HL-60/S4 (cell line): Measurements from ENCODE around the gene MAPKAP1.

ENCODE experiments used
- in situ Hi-C: fragments of 300-500 bp; cut with MboI; formaldehyde crosslinking; loops from 2 replicates; pipeline ENCODE4 v1.14.3; 2022; ENCODE audit warnings: low sequenced_read_pairs

The MAPKAP1 gene

DNA sequence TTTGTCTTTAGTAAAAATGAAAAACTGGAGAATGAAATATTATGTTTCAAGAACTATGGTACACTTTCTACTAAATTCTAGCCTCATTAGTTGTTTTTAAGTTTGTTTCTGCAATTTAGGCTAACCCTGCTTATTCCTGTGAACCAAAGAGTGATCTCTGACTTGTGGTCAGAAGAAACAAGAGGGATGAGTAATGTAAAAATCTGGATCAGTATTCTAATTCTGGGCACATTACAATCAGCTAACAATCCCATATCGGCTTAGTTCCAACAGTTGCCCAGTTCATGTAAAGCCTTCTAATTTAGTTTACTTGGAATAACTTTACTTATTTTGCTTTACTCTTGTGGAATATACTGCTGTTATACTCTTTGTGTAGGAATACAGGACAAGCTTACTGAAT lies 134.5 kb downstream of the MAPKAP1 start:
- in situ Hi-C loops = loop anchor here (25.0 kb wide), 2 partner anchors 665 to 915 kb away; no protein-coding TSS in a partner anchor

DNA sequence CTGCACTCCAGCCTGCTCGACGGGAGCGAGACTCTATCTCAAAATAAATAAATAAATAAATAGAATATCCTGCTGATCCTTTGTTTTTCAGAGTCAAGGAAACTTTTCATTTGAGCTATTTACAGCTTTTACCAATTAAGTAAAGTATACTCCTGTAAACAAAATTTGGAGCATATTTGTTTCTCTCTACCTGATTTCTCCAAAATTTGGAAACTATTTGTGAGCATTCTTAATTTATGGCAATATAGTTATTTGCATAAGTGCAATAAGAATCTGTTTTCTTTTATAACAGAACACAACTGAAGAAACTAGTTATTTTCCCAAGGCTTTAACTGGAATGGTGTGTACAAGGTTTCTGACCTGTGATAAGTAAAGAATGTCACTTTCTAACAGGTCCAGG lies 135.2 kb downstream of the MAPKAP1 start:
- in situ Hi-C loops = loop anchor here (25.0 kb wide), 2 partner anchors 665 to 915 kb away; no protein-coding TSS in a partner anchor

DNA sequence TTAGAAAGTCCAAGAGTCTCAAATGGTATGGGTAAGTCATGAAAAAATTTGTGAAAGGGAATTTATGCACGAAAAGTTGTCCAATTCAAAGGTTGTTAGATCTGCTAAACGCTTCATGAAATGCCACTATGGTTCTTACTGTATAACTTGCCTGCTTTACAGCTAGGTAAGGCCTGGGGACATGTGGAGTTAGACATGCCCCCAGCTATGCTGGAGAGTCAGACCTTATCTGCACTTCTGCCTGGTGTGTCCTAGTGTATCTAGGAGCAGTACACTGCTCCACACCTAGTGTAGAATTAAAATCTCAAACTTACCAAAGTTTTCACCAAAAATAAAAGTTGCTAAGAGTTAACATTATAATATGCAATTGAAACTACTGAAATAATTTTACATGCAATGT lies 136.8 kb downstream of the MAPKAP1 start:
- in situ Hi-C loops = loop anchor here (25.0 kb wide), 2 partner anchors 667 to 917 kb away; no protein-coding TSS in a partner anchor

DNA sequence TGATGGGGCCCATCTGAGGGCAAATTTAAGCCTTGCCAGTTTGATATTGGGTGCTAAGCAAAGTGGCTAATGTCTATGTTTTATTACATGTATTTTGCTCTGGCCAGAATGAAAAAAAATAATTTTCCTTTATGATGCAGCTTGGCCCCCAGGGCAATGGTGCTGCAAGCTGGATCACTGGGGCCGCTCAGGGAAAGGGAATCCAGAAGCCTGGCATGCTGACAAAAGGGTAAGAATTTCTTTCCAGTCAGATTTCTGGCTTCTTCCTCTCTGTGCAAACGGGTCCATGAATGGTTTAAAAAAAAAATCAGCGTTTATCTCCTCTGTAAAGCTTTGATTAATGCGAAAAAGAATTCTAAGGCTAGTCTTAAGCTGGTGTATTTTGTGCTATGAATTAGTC lies 138.4 kb downstream of the MAPKAP1 start:
- in situ Hi-C loops = loop anchor here (10.0 to 25.0 kb wide), 3 partner anchors 64 to 919 kb away; no protein-coding TSS in a partner anchor

DNA sequence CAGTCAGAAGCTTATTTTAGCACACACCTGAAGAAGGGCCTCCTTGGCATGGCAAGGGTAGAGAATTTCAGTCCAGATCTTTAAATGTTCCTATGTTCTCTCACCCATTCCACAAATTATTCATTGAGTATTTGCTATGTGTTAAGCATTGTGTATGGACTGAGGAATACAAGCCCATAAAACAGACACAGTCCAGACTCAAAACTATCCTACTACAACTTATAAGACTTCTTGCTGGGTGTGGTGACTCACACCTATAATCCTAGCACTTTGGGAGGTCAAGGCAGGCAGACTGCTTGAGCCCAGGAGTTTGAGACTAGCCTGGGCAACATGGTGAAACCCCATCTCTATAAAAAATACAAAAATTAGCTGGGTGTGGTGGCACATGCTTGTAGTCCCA lies 141.0 kb downstream of the MAPKAP1 start:
- in situ Hi-C loops = loop anchor here (10.0 to 25.0 kb wide), 3 partner anchors 61 to 921 kb away; no protein-coding TSS in a partner anchor

DNA sequence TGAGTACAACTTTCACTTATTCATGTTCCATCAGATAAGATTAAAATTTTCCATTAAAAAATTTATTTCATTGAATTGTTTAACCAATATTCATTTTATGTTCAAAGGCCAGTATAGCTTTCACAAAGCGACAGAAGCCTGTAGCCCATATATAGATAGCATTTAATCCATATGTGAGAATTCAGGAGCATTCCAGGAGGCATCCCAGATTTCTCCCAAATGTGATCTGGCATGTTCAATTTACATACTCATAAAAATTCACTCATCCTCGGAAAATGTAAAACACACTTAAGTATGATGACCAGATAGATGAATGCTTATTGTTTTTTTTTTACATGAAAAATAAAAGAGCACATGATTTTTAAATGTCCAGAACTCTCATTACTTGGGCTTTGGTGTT lies 141.9 kb downstream of the MAPKAP1 start:
- in situ Hi-C loops = loop anchor here (10.0 to 25.0 kb wide), 3 partner anchors 60 to 922 kb away; no protein-coding TSS in a partner anchor

DNA sequence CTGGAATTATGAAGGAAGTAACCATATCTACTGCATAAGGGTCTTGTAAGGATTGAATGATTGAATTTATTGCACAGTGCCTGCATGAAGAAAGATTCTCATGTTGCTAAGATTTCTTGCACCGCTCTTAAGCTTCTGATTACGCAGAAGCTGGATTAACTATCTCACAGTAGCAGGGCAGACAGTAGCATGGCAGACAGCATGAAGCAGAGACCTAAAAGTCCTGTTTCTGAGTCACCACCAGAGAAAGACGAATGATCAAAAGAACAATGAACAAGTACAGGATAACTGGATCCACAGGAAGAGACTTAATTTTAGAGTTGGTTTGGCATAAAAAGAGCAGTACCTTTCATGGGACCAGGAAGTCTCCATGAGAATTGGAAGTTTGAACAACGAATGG lies 142.4 kb downstream of the MAPKAP1 start:
- in situ Hi-C loops = loop anchor here (10.0 to 25.0 kb wide), 3 partner anchors 60 to 923 kb away; no protein-coding TSS in a partner anchor

DNA sequence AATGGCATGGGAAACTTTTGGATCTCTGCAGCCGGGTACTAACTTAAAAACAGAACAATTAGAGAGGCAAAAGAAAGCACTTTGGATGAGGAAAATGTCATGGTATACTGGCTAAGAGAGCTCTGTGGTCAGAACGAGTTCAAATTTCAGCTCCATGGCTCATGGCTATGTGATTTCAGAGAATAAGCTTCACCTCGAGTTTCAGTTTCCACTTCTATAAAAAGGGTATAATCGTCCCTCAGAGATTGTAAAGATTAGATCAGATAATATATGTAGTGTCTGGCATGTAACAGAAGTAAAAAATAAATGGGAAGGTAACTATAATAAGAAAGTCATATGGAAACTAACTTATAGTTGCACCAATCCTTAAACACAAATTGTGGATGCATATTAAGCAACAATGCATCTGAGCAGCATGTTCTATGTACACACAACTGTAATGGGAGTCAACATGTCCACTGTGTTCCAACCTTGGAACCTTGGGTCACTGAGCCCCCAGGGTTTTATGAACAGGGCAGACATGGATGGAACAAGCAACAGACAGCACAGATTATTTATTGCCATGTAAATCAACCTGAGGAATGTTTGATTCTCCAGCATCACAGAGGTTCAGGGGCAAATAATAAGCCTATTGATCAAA lies 145.4 kb downstream of the MAPKAP1 start:
- in situ Hi-C loops = loop anchor here (10.0 to 25.0 kb wide), 3 partner anchors 57 to 926 kb away; no protein-coding TSS in a partner anchor

DNA sequence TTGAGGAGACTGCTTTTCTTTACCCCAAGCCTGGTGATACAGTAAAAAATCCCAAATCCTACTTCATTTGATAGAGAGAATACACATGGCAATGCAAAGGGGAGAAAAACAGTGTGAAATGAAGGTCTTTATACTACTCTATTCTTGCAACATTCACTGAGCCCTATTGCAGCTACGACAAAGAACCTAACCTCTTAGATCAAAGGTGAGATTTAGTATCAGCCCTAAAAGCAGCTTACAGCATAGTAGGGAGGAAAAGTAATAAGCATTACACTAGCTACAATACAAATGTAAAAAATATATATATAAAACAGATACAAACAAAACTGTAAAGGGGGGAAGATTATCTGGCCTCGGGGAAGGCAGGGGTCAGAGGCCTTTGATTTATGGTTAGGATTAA lies 147.1 kb downstream of the MAPKAP1 start:
- in situ Hi-C loops = loop anchor here (10.0 to 25.0 kb wide), 3 partner anchors 55 to 927 kb away; no protein-coding TSS in a partner anchor

DNA sequence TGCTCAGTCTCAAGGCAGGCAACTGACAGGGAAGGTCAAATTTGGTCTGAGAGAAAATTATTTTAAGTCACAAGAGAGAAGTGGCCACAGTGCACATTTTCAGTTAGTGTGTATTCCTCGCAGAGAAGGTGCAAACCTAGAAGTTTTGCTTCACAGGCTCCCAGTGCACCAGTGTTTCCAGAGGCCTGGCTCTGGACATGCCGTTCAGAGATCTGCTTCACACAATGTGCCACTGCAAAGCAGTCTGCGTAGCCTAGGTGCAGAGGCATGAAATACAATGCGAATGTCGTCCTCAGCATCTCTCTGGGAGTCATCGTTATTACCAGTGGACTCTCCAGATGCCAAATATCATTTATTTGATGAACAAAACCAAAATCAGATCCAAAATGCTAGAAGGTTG lies 147.8 kb downstream of the MAPKAP1 start:
- in situ Hi-C loops = loop anchor here (25.0 kb wide), 2 partner anchors 678 to 928 kb away; no protein-coding TSS in a partner anchor

DNA sequence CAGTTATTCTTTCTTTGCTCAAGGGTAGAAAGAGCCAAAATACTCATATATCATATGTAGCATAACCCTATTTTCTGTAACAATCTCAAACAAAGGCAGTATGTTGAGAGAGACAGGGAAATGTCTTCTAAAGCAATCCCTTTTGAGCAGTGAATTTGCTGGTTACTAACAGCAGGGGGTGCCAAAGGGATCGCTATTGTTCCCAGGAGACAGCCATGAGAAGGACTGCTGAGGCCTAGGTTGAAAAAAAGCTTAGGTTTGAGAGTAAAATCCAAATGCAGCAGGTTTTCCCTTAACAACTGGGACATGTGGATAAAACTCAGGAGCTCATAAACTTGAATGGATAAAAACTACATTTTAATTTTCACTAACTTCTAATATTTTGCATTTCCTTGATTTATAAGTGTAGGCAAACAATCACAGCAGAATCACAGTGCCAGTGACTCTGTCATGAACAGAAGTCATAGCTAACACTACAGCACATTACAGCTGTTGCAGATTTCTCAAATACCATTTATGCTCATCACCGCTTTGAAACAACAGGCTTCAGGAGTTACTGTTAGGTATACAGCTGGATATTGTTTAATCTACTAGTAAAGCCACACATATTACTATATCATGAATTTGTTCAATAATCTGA lies 148.4 kb downstream of the MAPKAP1 start:
- in situ Hi-C loops = loop anchor here (25.0 kb wide), 2 partner anchors 679 to 929 kb away; no protein-coding TSS in a partner anchor

DNA sequence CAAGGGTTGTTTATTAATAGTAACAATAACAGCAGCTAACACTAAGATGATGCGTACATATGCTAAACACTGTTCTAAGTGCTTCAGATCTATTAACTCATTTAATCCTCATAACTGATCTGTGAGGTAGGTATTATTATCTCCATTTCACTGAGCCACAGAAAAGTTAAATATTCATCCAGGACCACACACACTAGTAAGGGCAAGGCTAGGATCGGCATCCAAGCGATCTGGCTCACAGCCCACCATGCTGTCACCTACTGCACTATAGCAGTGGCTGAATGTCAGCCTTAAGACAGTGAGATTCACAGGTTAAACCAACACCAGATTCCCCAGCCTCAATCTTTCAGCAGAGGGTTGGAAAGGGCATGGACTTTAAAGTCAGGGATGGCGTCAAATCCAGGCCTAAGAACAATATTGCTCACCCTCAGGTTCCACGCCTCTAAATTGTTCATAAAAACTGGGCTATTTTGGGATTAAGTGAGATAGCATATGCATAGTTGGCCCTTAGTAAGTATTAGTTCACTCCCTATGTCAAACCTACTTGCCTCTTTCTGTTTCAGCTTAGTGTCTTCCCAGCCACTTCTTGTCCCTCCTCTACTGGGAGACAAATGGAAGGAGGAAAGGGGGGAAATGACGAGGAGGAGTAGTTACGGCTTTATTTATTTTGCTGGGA lies 150.8 kb downstream of the MAPKAP1 start:
- in situ Hi-C loops = loop anchor here (25.0 kb wide), 2 partner anchors 681 to 931 kb away; no protein-coding TSS in a partner anchor

DNA sequence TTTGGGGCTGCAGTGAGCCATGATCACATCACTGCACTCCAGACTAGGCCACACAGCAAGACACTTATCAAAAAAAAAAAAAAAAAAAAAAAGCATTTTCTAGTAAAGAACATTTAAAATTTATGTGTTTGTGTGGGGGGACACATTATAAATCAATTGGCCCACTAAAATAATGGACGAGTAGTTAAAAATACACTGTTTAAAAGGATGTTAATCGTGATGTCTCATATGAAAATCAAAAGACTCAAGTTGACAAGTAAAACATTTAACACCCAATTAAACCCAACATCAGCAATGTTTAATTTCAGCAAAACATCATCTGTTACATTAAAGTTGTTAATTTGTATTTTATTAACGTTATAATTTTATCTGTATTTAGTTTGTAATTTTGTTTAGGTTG lies 152.3 kb downstream of the MAPKAP1 start:
- in situ Hi-C loops = loop anchor here (25.0 kb wide), 2 partner anchors 683 to 933 kb away; no protein-coding TSS in a partner anchor

DNA sequence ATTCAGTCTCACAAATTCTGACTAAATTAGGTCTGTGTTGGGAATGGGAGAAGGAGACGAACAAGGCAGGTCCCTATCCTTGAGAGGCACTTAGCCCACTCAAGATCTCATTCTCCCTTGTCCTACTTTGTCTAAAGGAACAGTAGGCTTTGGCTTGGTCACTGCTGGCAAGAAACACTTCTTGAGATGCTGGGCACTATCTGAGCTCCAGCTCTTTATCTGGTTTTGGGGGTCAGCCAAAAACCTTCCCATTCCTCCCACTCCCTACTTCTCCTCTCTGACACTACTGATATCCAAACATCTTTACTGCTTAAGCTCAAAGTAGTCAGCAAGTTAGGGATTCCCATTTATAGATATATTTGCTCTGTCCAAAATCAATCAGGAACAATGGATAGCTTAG lies 155.2 kb downstream of the MAPKAP1 start:
- in situ Hi-C loops = loop anchor here (25.0 kb wide), 2 partner anchors 686 to 936 kb away; no protein-coding TSS in a partner anchor

DNA sequence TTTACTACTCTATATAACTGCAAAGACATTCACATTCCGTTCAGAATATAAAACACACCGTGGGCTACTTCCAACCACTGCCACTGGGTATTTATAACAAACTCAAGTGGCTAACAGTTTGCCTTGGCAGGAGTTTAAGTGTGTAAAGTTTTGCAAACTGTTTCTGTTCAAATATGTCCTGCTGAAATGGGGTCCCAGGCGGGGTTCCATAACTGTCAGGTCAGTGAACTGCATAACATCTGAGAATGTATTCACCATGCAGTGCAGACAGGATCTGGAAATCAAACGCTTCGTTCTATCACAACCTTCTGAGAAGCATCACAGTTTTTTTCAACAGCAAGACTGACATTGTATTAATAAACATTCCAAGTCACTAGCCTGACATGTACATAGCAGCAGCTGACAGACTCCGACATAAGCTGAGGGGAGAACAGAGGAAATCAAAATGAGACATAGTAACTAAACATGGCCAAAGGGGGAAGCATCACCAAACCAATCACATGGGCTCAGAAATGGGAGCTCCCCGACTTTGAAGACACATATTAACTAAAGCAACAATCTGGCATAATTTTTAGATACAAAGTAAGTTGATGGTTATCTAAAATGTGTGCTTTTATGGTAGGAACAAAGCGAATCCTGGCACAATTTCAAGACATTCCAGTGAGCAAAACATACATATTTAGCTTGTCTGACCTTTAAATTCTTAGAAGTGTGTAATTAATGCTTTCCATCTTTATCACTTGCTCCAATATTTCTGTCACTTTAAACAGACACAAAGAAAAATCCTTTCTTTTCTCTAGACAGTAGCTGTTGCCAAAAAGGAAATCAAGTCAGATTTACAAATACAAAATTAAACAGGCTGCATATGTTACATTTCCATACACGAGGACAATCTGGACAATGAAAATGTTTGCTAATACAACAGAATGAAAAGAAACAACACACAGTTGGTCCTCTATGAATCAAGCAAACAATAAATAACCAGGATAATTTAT lies 156.8 kb downstream of the MAPKAP1 start:
- in situ Hi-C loops = loop anchor here (25.0 kb wide), 2 partner anchors 687 to 937 kb away; no protein-coding TSS in a partner anchor

DNA sequence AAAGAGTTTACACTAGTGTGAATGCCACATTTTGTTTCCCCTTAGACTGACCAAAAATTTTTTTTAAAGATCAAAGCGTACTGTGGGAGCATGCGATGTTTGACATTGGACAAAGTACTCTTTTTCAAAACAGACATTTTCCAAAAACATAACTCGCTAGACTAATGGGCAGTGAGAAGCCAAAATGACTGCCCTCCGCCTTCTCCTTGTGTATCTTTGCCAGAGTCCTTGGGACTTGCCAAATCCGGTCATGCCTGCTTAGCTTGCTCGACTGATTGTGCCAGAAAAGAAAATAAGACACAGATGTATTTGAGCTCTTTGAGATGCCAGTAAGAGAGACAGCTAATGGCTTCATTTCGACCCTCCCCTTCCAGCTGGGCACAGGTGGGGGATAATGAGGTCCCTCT lies 157.5 kb downstream of the MAPKAP1 start:
- in situ Hi-C loops = no loop called here

DNA sequence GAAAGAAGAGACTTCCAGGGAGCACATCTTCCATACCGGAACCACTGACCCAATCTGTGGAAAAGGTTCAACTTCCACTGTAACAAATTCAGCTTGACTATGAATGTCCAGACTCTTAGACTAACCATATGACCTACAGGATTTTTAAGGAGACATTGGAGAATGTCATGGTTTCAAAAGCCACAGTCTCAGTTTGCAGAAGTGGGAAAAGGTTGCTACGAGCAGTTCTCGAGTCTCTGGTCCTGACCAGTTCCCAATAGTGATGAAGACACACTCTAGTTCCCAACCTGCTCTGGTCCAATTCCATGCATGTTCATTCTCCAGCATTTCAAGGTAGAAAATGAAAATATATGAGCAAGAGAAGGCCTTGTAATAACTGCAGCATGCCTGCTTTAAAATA lies 158.0 kb downstream of the MAPKAP1 start:
- in situ Hi-C loops = no loop called here

DNA sequence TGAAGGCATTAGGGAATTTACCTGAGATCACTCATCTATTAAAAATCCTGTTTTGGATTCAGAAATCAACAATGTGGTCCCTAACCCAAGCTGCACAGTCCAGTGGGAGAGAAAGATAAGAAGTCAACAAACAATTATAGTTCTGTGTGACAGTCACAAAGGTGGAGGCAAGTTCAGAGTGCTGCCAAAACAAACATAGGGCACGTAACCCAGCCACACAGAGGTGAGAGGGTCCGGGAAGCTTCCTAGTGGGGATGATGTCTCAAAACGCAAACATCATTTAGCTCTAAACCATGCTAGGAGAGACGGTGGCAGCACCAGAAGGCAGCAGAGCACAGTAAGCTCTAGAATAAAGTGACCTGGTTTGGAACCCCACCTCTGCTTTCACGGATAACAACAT lies 158.9 kb downstream of the MAPKAP1 start:
- in situ Hi-C loops = no loop called here

DNA sequence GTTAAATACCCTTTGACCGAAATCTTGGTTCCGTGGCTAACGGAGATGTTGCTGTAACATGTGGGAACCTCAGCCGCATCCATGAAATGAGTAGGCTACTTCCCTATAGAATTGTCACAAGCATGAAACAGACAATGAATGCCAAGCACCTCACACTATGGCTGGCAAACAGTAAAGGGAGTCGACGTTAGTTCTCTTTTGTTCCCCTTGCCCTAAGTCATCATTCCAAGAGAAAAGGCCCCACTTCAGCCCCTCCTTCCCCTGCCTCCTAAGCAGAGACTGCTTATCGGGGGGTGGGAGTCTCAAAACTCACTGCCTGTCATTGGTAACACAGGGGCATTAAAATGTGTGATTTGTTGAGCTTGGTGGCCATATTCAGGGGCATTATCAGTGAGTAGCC lies 159.6 kb downstream of the MAPKAP1 start:
- in situ Hi-C loops = no loop called here

DNA sequence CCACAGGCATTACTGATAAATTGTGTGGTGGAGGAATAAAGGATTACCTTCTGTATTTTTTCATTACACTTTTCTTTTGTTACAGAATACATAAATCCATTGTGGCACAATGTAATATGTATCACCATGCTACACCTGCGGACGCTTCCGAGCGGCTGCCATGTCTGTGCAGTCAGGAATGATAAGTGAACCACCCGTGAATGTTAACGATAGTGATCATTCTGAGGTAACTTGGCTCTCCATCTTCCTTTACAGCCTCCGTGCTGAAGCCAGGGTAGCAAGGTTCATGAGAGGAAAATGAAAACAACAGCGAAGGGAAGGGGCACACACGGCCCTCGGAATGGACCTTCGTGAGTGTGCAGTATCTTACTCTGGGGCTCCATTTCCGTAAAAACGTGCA lies 161.2 kb downstream of the MAPKAP1 start:
- in situ Hi-C loops = no loop called here
